ENCODE results near the gene GPC6.

The GPC6 gene

DNA sequence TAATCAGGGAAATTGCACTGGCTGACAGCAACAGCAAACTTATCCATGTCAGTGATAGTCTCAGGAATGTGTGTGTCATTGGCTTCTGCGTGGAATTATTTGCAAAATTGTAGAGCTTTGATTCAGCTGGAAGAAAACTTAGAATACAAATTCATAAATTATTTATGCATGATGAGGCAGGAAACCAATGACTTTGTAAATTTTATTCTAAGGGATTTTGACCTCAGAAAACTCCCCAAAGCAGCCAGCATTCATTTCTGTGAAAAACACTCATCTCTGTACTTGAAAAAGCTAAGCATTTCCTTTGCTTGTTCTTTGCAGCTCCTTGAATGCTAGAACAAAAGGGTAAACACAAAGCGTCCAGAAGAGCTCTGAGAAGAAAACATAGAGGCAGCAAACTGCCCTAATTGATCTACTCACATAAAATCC is 1090.5 kb downstream of the GPC6 start:
- TF ChIP-seq, protein P1, sequence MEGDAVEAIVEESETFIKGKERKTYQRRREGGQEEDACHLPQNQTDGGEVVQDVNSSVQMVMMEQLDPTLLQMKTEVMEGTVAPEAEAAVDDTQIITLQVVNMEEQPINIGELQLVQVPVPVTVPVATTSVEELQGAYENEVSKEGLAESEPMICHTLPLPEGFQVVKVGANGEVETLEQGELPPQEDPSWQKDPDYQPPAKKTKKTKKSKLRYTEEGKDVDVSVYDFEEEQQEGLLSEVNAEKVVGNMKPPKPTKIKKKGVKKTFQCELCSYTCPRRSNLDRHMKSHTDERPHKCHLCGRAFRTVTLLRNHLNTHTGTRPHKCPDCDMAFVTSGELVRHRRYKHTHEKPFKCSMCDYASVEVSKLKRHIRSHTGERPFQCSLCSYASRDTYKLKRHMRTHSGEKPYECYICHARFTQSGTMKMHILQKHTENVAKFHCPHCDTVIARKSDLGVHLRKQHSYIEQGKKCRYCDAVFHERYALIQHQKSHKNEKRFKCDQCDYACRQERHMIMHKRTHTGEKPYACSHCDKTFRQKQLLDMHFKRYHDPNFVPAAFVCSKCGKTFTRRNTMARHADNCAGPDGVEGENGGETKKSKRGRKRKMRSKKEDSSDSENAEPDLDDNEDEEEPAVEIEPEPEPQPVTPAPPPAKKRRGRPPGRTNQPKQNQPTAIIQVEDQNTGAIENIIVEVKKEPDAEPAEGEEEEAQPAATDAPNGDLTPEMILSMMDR (IDR thresholded peaks at IDR 0.05; ENCODE audit: low read depth, low read length) = no peak
- in situ Hi-C loops (cut with HindIII; ENCODE audit: low sequenced_read_pairs) = no loop called here
- H3K4me3 ChIP-seq (ENCODE audit: low read depth, low read length) = no peak overlapping the region
- DNase-seq (ENCODE audit: low read depth, low spot score) = no peak

DNA sequence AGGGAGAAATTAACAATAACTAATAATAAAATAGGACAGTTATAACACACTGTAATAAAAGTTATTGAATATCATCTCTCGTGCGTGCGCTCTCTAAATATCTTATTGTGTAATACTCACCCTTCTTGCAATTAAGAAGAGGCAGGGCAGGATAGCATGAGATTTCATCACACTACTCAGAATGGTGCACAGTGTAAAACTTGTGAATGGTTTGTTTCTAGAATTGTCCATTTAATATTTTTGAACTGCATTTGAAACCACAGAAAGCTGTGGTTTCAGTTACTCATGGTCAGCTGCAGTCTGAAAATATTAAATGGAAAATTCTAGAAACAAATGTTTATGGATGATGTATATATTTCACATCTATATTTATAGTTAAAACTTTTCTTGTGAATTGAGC is 1091.8 kb downstream of the GPC6 start:
- in situ Hi-C loops (cut with HindIII; ENCODE audit: low sequenced_read_pairs) = no loop called here
- H3K4me3 ChIP-seq (ENCODE audit: low read depth, low read length) = no peak overlapping the region
- no peak for DNase-seq (ENCODE audit: low read depth, low spot score)
- TF ChIP-seq, protein P1 (IDR thresholded peaks at IDR 0.05; ENCODE audit: low read depth, low read length) = no peak

DNA sequence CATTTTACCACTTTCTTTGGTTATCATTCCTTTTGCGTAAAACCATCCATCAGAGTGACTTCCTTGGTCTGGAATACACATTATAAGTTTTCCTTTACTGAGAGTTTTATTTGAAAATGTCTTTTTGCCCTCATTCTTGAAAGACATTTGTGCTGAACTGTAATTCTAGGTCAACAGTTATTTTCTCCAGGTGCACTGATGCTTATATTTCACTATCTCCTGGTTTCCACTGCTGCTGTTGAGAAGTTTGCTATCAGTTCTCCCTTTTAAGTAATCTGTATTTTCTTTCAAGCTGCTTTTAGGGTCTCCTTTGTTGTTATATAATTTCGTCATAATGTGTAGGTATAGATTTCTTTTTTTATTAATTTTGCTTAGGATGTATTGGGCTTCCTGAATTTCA is 1092.9 kb downstream of the GPC6 start:
- in situ Hi-C loops (cut with HindIII; ENCODE audit: low sequenced_read_pairs) = no loop called here
- DNase-seq (ENCODE audit: low read depth, low spot score) = no peak
- H3K4me3 ChIP-seq (ENCODE audit: low read depth, low read length) = no peak overlapping the region
- TF ChIP-seq, protein P1 (IDR thresholded peaks at IDR 0.05; ENCODE audit: low read depth, low read length) = no peak

DNA sequence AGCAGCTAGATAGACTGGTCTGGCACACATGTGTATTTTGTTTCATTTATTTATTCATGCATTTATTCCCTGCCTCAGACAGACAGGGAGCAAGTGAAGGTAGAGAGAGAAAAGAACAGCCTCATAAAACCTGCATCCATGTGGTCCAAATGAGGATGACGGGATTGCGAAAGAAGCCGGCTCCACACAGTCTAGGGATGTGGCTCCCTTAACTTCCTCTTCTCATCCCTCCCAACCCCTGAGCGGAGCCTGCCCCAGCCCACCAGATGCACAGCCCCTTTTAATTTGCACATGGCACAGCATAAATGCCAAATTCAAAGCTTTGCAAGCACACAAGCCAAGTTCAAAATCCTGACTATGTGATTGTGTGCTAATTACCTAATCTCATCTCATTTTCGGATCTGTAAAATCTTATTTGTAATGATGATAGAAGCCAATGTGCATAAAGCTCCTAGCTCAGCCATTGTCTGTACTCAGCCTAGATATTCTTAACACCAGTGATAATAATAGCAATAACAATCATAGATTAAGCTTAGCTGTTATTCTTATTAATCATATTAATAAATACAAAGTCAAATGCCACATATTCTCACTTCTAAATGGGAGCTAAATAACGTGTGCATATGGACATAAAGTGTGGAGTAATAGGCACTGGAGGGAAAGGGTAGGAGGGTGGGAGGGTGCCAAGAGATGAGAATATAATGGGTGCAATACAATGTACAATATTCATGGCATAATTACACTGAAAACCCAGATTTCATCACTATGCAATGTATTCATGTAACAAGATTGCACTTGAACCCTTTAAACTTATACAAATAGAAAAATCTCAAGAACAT is 1096.5 kb downstream of the GPC6 start:
- in situ Hi-C loops (cut with HindIII; ENCODE audit: low sequenced_read_pairs) = no loop called here
- no peak for DNase-seq (ENCODE audit: low read depth, low spot score)
- H3K4me3 ChIP-seq (ENCODE audit: low read depth, low read length) = no peak overlapping the region
- TF ChIP-seq, protein P1 (IDR thresholded peaks at IDR 0.05; ENCODE audit: low read depth, low read length) = no peak

DNA sequence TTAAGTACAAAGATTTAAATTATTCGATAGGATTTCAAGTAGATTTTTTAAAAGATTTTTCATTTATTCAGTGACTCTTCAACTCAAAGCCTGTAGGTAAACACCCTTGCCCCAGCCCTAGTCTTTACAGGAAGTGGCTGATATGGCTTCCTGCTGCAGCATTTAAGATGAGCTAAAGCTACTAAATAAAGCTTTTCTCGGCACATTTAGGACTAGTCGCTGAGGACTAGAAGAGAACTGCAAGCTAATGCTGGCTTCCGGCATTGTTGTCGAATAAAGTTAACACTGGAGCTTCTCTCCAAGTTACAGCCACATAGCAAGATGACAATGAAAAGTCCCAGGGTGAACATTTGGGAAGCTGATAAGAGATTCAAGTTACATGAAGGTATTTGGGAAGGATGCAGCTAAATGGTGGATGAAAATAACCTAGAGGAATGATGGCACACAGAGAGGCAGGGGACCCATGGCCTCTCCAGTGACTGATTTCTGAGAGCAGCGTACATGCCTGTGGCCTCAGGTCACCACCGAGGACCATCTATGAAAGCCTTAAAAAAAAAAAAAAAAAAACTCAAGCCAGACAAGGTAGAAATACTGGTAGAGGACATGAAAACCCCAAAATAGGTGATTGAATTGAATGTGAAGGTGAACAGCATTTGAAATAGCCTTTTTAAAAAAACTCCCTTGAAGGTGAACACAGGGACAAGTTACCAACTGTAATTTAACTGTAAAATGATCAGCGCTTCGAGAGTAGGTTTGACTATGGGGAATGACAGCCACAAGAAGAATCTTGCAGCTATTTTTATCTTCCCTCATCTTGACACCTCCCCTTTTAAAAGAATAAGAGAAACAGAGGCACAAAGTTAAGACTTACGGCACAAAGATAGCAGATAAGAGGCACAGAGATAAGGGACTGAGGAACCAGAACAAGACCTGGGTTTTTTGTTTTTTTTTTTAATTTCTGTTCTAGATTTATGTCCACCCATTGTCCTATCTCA is 1097.5 kb downstream of the GPC6 start:
- TF ChIP-seq, protein P1 (IDR thresholded peaks at IDR 0.05; ENCODE audit: low read depth, low read length) = no peak
- no peak overlapping the region for H3K4me3 ChIP-seq (ENCODE audit: low read depth, low read length)
- no peak for DNase-seq (ENCODE audit: low read depth, low spot score)
- in situ Hi-C loops (cut with HindIII; ENCODE audit: low sequenced_read_pairs) = no loop called here

DNA sequence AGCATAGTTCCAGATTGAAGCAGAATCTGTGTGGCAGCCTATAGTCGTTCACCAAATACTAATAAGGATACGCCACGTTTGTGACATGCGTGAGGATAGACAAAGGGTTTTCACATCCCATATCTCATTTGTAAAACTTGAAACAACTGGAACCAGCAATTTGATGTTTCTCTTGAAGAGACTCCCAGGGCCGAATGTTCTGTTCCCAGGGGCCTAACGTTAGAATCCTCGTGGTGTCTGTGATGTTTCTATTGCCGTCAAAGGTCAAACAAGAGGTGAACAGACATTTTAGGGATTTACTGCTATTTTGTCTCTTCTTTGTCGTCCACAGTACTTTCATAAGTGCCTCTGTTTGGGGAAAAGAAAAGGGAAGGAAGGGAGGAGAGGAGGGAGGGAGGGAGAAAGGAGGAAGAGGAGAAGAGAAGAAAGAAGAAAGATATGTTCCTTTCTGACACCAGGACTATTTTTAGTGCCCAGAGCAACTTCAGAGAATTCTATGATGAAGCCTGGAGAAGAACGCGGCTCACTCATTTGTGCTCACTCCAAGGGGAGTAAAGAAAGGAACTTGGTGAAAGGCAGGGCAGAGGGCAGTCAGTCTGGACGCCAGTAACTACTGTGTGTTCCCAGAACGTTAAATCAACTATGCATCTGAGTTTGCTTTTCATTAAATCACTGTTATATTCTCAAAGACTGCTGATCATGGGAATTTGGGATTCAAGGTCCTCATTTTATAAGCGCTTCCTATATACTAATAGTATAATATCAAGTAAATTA is 1098.3 kb downstream of the GPC6 start:
- in situ Hi-C loops (cut with HindIII; ENCODE audit: low sequenced_read_pairs) = no loop called here
- TF ChIP-seq, protein P1 (IDR thresholded peaks at IDR 0.05; ENCODE audit: low read depth, low read length) = no peak
- no peak for DNase-seq (ENCODE audit: low read depth, low spot score)

More for the DNA sequence above, 1098.3 kb downstream of the GPC6 start:
- no peak overlapping the region for H3K4me3 ChIP-seq (ENCODE audit: low read depth, low read length)
